AG09309 (cell line): ENCODE data around the gene SLC35B2.

Experiments
- DNase-seq: peaks from one replicate; pipeline ENCODE4 v3.0.0-alpha.2; 2010; ENCODE audit warnings: low read depth
- H3K4me3 ChIP-seq: 2 replicates; pipeline ENCODE4 v1.5.1; 2011; ENCODE audit warnings: mild to moderate bottlenecking, low read depth, low read length, moderate library complexity; ENCODE audit not compliant: control insufficient read depth
- TF ChIP-seq, protein P1 (sequence below): IDR thresholded peaks from 2 replicates; pipeline ENCODE4 v1.5.1; 2011; ENCODE audit warnings: mild to moderate bottlenecking, low read depth, low read length, inconsistent platforms; ENCODE audit not compliant: insufficient read depth, control insufficient read depth; ENCODE audit errors: missing control alignments

Gene SLC35B2

GRCh38 chr6:44247338-44248302 lies 9.7 kb downstream of the SLC35B2 start:
- no peak for DNase-seq
- H3K4me3 ChIP-seq = peak overlapping the region; percentile 69
- TF ChIP-seq, protein P1, sequence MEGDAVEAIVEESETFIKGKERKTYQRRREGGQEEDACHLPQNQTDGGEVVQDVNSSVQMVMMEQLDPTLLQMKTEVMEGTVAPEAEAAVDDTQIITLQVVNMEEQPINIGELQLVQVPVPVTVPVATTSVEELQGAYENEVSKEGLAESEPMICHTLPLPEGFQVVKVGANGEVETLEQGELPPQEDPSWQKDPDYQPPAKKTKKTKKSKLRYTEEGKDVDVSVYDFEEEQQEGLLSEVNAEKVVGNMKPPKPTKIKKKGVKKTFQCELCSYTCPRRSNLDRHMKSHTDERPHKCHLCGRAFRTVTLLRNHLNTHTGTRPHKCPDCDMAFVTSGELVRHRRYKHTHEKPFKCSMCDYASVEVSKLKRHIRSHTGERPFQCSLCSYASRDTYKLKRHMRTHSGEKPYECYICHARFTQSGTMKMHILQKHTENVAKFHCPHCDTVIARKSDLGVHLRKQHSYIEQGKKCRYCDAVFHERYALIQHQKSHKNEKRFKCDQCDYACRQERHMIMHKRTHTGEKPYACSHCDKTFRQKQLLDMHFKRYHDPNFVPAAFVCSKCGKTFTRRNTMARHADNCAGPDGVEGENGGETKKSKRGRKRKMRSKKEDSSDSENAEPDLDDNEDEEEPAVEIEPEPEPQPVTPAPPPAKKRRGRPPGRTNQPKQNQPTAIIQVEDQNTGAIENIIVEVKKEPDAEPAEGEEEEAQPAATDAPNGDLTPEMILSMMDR = no peak

GRCh38 chr6:44246663-44247337 lies 10.5 kb downstream of the SLC35B2 start, which contains the start of gene HSP90AB1:
TSS of gene HSP90AB1 (plus strand) at chr6:44247101. CDS start at chr6:44248630, 1,529 bp downstream.
- DNase-seq = peak; percentile 98
- peak within 1 kb of the TSS; percentile 69 for H3K4me3 ChIP-seq
- TF ChIP-seq, protein P1 = no peak

- peak overlapping the region; percentile 69 for H3K4me3 ChIP-seq
- DNase-seq = no peak
- TF ChIP-seq, protein P1 = peak; percentile 6
Observed at GRCh38 chr6:44245912-44246662, 11.2 kb downstream of the SLC35B2 start.

GRCh38 chr6:44245391-44245911 lies 11.9 kb downstream of the SLC35B2 start:
- TF ChIP-seq, protein P1 = no peak
- DNase-seq = no peak
- H3K4me3 ChIP-seq = peak overlapping the region; percentile 69

DNA sequence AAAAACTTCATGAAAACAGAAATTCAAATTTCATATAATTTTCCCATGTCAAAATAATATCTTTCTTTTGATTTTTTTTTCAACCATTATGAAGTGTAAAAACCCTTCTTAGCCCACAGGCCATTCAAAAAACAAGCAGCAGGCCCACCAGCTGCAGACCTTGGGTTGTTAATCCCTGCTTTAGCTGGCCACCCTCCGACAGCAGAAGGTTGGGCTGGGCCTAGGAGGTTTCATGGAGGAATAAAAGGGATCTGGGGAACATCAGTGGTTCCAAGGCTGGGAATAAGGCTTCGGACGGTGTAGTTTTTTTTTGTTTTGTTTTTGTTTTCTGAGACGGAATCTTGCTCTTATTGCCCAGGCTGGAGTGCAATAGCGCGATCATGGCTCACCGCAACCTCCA lies 14.0 kb downstream of the SLC35B2 start:
- TF ChIP-seq, protein P1 = no peak
- no peak for DNase-seq
- no peak overlapping the region for H3K4me3 ChIP-seq
